HG02678 (cell line): ENCODE results near the gene FOXN3.
"Not testable (repeated sequence)": the region's sequence is repeated elsewhere in the genome, so short reads cannot be mapped to it uniquely, and the experiment has no call there.

ENCODE experiments used
- ATAC-seq: cut with Tn5 transposase; IDR thresholded peaks from one replicate; pipeline ENCODE4 v1.9.1; 2021; ENCODE audit warnings: mild to moderate bottlenecking, moderate library complexity; ENCODE audit not compliant: unreplicated experiment

The FOXN3 gene

GRCh38 chr14:89206389-89207031 lies 210.5 kb downstream of the FOXN3 start:
- no peak for ATAC-seq

- no peak for ATAC-seq
These were observed 211.8 kb downstream of the FOXN3 start for GRCh38 chr14:89205137-89205740.

- no peak for ATAC-seq
These were observed 214.4 kb downstream of the FOXN3 start for GRCh38 chr14:89202413-89203190.

DNA sequence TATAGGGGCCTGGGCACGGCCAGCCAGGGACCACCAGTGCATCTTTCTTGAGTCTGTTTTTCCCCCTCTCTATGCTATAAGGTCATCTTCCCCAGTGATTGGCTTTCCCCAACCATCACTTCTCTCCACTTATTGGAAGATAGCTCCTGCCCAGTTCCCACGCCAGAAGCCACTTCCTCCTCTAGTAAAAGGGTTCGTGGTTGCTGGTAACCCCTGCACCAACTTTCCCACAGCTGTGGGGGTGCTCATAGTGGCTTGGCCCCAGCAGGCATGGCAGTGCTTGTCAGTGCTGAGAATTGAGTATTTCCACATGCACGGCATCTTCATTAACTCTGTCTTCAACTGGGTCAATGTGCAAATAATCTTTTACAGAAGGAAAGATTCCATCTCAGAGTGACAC lies 215.4 kb downstream of the FOXN3 start:
- ATAC-seq = peak; percentile 42

DNA sequence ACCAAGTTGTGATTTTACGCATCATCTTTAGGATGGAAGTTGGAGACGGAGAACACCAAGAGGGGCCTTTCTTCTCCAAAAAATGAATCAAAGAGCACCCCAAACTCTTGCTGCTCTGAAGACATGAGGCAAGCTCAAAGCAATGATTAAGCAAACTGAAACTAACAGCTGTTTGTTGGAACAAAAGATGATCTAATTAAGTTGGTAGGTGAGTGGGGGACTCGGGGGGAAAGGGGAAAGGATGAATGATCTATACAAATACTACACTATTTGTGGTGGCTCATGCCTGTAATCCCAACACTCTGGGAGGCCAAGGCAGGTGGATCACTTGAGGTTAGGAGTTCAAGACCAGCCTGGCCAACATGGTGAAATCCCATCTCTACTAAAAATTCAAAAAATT lies 217.7 kb downstream of the FOXN3 start:
- ATAC-seq = not testable (repeated sequence)

- ATAC-seq = no peak
These were observed 218.3 kb downstream of the FOXN3 start for GRCh38 chr14:89198544-89199329.

GRCh38 chr14:89197623-89198022 lies 219.4 kb downstream of the FOXN3 start:
- no peak for ATAC-seq

- ATAC-seq = no peak
These were observed 220.5 kb downstream of the FOXN3 start for GRCh38 chr14:89196545-89196944.

DNA sequence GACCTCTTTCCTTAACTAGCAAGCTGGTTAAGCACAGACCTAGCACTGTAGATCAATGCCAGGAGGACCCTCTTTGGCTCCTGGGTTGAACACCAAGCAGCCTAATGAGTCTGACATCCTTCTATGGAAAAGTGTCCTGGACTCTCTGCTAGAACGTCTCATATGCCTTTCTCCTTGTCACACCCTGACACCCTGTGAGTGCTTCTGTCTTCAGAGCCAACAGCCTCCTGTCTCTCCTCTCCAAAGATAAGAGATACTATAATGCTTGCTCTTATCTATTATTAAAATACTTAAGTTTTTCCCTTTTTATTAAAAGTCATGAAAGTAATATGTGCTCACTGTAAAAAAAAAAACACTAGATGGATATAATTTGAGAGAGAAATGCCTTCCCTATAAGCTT lies 222.7 kb downstream of the FOXN3 start:
- ATAC-seq = no peak

- no peak for ATAC-seq
These were observed 226.1 kb downstream of the FOXN3 start for GRCh38 chr14:89190765-89191513.

DNA sequence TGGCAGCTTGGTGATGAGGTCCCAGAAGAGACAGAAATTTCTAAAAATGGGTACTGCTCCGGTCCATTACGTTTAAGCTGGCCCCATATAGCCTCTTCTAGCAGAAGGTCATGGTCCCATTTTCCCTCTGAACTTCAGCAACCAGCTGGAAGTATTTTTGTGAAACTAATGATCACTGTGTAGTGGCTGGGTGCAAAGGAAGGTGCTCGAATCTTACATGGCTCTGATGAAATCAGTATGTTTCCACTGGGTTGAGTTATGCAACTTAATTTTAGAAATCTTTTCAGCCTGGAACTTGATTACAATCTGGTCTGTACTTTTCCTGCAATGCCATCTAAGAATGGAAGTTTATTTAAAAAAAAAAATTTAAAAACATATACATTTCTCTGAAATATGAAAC lies 228.5 kb downstream of the FOXN3 start:
- no peak for ATAC-seq

DNA sequence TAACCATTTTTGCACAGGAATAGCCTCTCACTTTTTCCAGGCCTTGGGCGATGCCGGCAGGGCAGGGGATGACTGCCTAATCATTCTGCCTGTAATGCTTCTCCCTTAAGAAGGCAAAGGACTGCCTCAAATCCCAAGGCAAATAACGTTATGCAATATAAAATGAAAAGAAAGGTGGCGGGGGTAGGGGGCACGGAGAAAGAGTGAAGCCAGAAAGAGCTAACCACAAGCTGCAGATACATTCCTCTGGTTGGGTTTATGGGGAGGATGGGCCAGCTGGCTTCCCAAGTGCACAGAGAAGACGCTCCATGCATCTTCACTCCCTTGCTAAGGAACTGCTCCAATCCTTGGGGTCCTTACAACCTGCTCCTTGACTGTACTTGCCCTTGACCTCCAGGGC lies 229.5 kb downstream of the FOXN3 start:
- ATAC-seq = no peak

- peak; percentile 57 for ATAC-seq
These were observed 230.1 kb downstream of the FOXN3 start for GRCh38 chr14:89186856-89187376.

DNA sequence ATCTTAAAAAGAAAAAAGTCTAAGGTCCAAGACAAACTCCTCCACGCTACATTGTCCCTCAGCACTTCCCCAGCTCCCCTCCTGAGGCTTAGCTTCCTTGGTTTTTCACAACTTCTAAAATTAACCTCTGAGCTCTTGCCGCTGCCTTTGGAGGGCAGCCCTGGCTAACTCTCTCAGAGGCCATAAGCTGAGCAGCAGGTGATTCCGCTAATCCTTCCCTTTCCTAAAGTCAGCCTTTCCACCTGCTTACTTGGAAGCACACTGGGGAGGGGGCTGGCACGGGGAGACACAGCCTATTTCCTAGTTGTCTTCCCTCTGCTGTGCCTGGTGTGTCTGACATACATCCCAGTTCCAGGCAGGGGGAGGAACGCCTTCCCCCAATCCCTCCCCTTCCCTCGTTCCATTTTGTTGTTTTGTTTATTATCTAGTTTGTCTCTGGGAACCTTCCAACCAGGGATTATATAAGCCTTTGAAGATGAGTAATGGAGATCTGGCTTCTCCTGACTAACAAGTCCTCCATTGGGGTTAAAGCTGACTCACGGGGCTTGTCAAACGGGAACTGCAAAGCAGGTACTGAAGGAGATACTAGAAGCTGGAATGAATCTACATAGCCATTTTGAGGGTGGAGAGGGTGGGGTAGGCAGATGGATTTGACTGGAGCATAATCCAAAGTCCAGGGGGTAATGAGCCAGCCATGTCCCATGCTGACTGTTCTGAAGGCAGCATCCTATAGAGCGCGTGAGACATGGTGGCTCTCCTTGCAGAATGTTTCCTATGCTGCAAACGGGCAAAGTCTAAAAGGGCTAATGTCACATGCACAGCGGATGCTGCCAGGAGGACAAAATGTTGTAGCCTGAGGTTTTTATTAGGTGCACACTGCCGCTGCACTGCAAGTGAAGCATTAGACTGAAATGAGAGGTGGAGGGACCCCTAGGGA lies 230.8 kb downstream of the FOXN3 start:
- no peak for ATAC-seq

DNA sequence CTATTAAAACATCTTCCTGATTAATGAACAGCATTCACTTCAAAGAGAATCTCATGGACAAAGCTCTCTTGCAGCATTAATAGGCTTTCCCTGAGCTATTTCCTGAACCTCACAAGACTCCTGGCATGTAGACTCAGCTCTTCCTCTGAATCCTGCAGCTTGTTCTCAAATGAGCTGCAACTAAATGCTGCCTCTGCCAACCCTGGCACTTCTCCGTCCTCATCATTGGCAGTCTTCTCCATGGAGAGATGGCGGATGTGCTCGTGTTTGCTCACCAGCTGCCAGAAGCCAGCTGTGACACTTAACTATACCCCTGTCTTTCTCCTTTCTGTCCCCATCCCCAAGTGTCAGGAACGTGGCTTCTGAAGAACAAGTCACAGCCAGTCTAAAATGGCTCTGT lies 232.1 kb downstream of the FOXN3 start:
- no peak for ATAC-seq

- no peak for ATAC-seq
These were observed 234.7 kb downstream of the FOXN3 start for GRCh38 chr14:89182326-89182725.

GRCh38 chr14:89180546-89180945 lies 236.5 kb downstream of the FOXN3 start:
- no peak for ATAC-seq

DNA sequence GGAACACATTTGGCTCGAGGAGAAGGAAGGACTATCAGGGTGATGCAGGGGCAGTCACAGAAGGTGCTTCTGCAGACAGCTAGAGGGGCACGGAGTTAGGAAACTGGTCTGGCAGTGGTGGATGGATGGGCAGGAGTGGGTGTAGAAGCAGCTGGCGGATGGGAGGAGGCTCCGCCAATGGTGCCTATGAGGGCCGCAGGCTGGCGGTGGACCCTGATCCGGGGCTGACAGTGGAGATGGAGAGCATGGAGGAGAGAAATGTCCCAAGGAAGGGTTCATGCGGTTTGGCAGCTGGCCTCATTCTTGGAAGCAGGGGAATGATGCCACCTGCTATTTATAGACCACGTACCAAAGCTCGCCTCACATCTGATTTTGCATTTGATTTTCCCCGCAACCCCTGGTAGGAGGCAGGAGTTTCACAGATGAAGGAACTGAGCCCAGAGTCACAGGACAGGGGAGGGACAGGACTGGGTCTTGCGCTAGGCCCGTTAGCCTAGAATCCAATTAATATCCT lies 237.1 kb downstream of the FOXN3 start:
- ATAC-seq = no peak
